ENCODE results near the gene EPG5.

EPG5 gene

GRCh38 chr18:45834306-45834705, 132.8 kb downstream of the EPG5 start:
- Histone ChIP-seq H2AFZ (ENCODE audit: low read depth, low read length, severe bottlenecking) (no peak overlapping the region), H3K9ac (ENCODE audit: low read length) (no peak overlapping the region), H3K36me3 (ENCODE audit: low read length) (no peaks in the 10 kb centered on the region), H3K79me2 (ENCODE audit: insufficient read depth, low read length) (no peaks in the 10 kb centered on the region), H4K20me1 (ENCODE audit: low read depth, low read length) (no peaks in the 10 kb centered on the region), H3K4me2 (ENCODE audit: low read depth, low read length, poor library complexity, severe bottlenecking) (no peak overlapping the region), H3K9me3 (ENCODE audit: insufficient read depth, low read length) (no peaks in the 10 kb centered on the region), H3K27me3 (ENCODE audit: low read length) (no peaks in the 10 kb centered on the region), H3K4me3 (ENCODE audit: insufficient read depth, low read length, poor library complexity, severe bottlenecking) (no peak overlapping the region), H3F3A (ENCODE audit: insufficient read depth) (no peaks in the 10 kb centered on the region), H3K9me2 (replicated peaks; ENCODE audit: insufficient read depth, low read length) (no peaks in the 10 kb centered on the region), H3K27ac (ENCODE audit: low read depth, low read length) (no peak overlapping the region)
- TF ChIP-seq CTCF (IDR thresholded peaks at IDR 0.05; ENCODE audit: insufficient read depth, low read length, poor library complexity, severe bottlenecking), result no peak
- TF ChIP-seq EZH2phosphoT487 (conservative IDR thresholded peaks at IDR 0.05; ENCODE audit: low read length), result no peak

- no peak for TF ChIP-seq CTCF (IDR thresholded peaks at IDR 0.05; ENCODE audit: insufficient read depth, low read length, poor library complexity, severe bottlenecking)
- TF ChIP-seq EZH2phosphoT487 (conservative IDR thresholded peaks at IDR 0.05; ENCODE audit: low read length), result no peak
- H3K79me2 ChIP-seq (ENCODE audit: insufficient read depth, low read length), result no peaks in the 10 kb centered on the region
- H3K9me2 ChIP-seq (replicated peaks; ENCODE audit: insufficient read depth, low read length), result no peaks in the 10 kb centered on the region
- H3K9ac ChIP-seq (ENCODE audit: low read length), result no peak overlapping the region
- no peak overlapping the region for H2AFZ ChIP-seq (ENCODE audit: low read depth, low read length, severe bottlenecking)
- no peaks in the 10 kb centered on the region for H3K27me3 ChIP-seq (ENCODE audit: low read length)
- no peaks in the 10 kb centered on the region for H3F3A ChIP-seq (ENCODE audit: insufficient read depth)
- no peak overlapping the region for H3K4me3 ChIP-seq (ENCODE audit: insufficient read depth, low read length, poor library complexity, severe bottlenecking)
- no peaks in the 10 kb centered on the region for H4K20me1 ChIP-seq (ENCODE audit: low read depth, low read length)
- no peaks in the 10 kb centered on the region for H3K9me3 ChIP-seq (ENCODE audit: insufficient read depth, low read length)
- H3K27ac ChIP-seq (ENCODE audit: low read depth, low read length), result no peak overlapping the region
- no peak overlapping the region for H3K4me2 ChIP-seq (ENCODE audit: low read depth, low read length, poor library complexity, severe bottlenecking)
- no peaks in the 10 kb centered on the region for H3K36me3 ChIP-seq (ENCODE audit: low read length)
These were observed 133.3 kb downstream of the EPG5 start for GRCh38 chr18:45833846-45834245.

- Histone ChIP-seq H3K4me3 (ENCODE audit: insufficient read depth, low read length, poor library complexity, severe bottlenecking) (no peak overlapping the region), H3K36me3 (ENCODE audit: low read length) (no peaks in the 10 kb centered on the region), H4K20me1 (ENCODE audit: low read depth, low read length) (no peaks in the 10 kb centered on the region), H3K27me3 (ENCODE audit: low read length) (no peaks in the 10 kb centered on the region), H3K9me2 (replicated peaks; ENCODE audit: insufficient read depth, low read length) (no peaks in the 10 kb centered on the region), H2AFZ (ENCODE audit: low read depth, low read length, severe bottlenecking) (no peak overlapping the region), H3K79me2 (ENCODE audit: insufficient read depth, low read length) (no peaks in the 10 kb centered on the region), H3K27ac (ENCODE audit: low read depth, low read length) (no peak overlapping the region), H3K9ac (ENCODE audit: low read length) (no peak overlapping the region), H3K9me3 (ENCODE audit: insufficient read depth, low read length) (no peaks in the 10 kb centered on the region), H3K4me2 (ENCODE audit: low read depth, low read length, poor library complexity, severe bottlenecking) (no peak overlapping the region), H3F3A (ENCODE audit: insufficient read depth) (no peaks in the 10 kb centered on the region)
- TF ChIP-seq EZH2phosphoT487 (conservative IDR thresholded peaks at IDR 0.05; ENCODE audit: low read length) (no peak), CTCF (IDR thresholded peaks at IDR 0.05; ENCODE audit: insufficient read depth, low read length, poor library complexity, severe bottlenecking) (no peak)
These were observed 136.2 kb downstream of the EPG5 start for GRCh38 chr18:45830917-45831316.
